GM19193 (cell line): ENCODE measurements around the gene POLR2B.

Source experiments
- POLR2A ChIP-seq: IDR thresholded peaks from 4 replicates; pipeline ENCODE4 v1.6.1; 2011; ENCODE audit not compliant: insufficient read depth, insufficient read length; ENCODE audit errors: extremely low read depth

Gene POLR2B

DNA sequence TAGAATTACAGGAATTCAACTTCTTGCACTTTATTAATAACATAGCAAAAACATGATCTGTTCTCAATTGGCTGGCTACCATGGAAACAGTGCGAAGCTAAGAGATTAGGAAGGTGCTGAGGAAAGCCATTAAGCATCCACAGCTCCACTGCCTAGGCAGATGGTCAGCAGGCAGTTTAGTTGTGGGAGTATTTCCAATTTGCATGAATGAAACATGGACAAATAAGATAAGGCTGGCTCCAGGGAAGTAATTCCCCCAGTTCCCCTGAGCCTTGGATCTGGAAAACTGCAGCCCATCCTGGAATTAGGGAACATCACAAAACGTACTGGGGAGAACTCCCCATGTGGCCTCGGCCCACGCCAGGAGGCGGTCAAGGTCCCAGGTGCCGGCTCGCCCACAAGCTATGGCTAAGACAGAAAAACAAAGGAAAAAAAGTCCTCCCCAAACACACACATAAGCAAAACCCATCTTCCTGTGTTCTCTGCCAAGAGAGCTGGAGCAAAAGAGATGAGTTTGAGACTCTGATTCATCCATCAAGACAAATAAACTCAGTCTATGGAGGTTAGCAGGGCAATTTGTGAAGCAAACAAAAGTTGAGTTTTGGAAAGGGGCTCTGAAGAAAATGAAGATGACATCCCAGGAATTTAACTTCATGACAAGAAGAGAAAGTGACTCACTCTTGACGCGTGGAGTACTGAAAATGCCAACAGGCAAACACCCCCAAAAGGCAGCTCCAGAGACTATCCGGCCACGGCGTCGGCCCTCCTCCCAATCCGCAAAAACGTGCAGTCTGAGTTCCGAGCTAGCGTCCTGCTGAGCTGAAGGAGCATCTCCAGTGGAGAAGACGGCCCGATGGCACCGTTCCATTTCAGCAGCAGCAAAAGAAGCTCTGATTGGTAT is 86.4 kb downstream of the POLR2B start:
- no peak for TF ChIP-seq POLR2A

DNA sequence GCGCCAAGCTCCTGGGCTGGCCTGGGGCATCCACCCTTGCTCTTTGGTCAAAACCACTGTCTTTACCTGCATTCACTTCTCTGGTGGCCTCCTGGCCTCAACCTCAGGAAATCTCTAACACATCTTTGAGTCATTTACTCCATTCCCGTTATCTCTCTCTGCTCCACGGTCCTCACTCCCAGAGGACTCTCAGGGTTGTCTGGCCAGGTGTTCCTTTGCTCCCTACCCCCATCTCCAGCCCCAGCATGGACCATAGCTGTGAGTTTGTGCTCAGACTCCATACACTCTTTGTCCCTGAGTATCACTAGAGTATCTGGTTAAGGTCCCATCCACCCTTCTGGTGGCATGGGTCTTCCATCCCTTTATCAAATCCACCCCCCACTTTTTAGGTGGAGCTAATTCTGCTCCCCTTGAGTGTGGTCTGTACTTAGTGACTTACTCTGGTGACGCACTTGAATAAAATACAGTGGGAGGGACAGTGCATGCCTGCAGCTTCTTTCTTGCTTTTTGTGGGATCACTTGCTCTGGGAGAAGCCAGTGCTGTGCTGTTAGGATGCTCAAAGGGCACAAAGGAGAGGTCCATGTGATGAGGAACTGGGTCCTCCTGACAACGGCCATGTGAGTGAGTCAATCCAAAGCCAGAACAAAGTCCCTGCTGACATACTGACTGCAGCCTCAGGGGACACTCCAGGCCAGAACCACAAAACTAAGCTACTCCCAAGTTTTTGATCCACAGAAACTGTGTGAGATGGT is 87.2 kb downstream of the POLR2B start:
- TF ChIP-seq POLR2A, result no peak

DNA sequence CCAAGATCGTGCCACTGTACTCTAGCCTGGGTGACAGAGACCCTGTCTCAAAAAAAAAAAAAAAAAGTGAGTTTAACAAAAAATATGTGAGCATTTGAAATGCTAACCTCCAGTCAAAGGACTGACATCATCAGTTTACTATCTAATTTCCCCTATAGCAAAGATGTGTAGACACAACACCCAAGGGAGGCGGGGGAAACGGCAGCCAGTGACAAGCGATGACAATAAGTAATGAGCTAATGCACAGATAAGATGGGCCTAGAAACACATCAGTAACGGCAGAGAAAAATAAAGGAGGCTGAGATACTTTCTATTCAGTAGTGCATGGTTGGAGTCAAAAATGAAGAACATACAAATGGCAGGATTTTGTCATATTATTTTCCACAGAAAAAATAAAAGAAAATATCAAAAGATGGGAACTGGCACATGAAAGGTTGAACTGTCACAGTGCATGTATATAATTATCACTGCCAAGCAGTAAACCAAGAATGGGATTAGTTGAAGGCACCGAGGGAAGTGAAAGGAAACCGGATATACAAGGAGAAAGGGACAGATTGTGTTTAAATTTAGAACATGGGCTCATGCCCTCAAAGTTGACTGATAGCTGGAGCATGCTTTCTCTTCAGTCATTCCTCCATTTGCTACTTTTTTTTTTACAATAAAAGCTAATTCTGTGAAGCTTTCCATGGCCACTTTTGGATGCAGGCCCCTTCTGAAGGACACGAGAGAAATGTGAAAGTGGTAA is 89.7 kb downstream of the POLR2B start:
- no peak for TF ChIP-seq POLR2A

DNA sequence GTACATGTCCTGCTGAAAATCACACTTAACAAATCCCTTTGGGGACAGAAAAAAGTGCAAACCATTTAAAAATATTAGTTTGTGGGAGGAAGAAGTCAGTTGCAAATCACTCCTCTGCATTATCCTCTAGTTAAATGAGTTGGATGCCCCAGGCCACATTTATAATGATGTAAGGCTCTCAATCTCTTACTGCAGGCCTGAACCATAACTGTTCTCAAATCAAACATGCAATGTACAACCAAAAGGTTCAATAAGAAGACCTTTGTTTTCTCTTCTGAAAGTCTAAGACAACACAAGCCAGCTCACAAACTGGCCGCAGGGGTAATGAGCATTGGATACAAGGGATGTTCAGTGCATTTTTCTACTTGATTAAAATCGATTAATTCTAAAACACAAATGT is 91.8 kb downstream of the POLR2B start:
- no peak for TF ChIP-seq POLR2A

DNA sequence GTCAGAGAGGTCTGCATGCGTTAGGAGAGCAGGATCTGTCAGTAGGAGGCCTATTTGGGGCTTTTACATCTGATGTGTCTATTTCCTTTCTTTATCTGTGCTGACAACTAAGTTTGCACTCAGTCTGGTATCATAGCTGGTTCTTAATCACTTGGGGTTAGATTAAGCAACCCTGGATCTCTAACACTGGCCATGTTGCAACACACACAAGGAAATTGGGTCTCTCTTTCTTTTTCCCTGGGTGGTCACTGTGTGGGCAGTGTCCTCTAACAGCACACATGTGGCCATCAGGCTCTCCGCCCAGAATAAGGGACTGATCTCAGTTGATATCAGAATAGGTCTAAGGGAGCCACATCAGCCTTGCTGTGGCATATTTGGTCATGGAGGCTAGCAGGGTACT is 92.6 kb downstream of the POLR2B start:
- no peak for TF ChIP-seq POLR2A

DNA sequence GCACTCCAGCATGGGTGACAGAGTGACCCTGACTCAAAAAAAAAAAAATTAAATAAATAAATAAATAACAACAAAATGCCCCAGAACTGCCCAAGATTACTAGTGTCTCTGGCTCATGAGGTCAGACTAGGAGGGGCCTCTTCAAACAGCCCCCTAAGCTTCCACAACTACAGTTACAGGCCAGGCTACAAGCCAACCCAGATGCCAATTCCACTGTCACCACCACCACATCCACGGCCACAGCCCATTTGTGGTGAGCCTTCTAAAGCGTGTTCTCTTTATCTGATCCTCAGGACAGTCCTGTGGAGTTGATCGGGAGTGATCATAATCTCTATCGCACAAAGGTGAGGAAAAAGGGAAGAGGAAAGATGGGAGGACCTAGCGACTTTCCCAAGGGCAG is 94.9 kb downstream of the POLR2B start:
- no peak for TF ChIP-seq POLR2A

DNA sequence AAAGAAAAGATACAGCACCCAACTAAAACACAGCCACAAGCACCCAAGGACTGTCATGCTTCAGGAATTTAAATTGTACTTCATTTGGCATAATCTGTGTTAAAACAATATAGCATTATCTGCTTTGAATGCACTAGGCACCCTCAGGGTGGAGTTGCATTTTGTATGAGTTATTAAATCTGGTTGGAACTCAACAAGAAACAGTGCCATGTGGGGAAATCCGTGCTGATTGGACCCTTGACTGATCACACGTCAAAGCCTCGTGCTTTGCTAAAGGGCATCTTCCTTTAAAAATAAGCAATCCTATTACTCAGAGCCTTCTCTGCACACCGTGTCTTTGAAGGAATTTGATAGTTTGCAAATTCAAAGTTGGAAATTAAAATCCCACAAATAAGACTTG is 96.0 kb downstream of the POLR2B start:
- TF ChIP-seq POLR2A, result no peak

DNA sequence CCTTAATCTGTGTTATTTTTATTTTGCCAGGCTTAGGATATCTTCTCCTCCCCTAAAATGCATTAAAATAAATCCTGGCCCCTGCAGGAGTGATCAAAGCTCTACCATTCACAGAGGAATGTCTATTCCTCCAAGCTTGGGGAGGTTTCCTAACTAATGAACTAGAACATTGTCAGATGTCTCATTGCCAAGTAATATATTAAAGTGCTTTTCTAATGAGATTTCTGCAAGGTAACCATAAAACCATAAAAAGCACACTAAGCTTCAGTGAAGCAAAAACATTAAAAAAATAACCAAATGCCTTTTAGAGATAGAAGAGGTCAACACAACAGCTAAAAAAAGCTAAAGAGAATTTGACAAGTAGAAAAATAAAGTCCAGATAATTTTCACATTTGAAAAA is 96.7 kb downstream of the POLR2B start:
- no peak for TF ChIP-seq POLR2A

DNA sequence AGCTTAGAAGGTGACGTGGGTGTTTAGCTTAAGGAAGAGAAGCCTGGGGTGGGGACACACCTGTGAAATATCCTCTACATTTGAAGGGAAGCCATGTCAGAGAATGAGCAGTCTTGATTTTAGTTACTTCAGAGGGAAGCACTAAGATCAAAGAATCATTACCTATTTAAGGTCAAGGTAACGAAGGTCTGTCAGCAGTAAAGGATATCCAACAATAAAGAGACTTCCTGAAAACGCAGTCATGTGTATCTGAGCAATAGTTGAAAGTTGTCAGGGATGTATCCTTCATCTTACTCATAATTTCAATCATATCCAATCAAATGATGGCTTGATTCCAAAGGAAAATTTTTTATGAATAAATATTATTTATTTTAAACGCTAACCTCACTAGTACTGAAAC is 98.0 kb downstream of the POLR2B start:
- TF ChIP-seq POLR2A, result no peak

DNA sequence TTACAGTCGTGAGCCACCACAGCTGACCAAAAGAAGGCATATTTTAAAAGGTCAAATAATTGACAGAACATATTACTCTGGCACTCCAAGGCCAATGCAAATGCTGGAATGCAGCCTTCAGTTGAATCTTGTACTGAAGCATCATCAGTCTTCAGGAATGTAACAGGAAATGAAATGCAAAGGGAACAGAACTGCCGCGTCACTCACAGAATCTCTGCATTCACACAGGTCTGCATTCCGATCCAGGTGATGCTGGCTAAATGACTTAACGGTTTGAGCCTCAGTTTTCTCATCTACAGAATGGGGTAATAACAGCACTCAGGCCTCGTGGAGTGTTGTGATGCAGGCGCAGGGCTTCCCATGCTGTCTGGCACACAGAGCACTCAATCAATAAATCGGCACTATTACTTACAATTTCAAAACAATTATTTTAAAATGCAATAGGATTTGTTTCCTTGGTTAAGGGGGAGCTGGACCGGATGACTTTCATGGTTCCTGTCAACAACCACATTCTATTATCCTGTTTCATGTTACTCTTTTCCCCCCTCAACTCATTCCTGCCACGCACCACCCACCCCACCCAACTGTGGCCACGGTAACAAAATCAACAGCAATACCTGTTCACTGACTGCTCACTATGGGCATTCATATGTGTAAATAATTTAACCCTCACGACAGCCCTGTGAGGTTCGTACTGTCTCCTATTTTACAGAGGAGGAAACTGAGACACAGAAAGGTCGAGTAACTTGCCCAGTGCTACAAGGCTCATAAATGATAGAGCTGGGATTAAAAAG is 99.1 kb downstream of the POLR2B start:
- no peak for TF ChIP-seq POLR2A

DNA sequence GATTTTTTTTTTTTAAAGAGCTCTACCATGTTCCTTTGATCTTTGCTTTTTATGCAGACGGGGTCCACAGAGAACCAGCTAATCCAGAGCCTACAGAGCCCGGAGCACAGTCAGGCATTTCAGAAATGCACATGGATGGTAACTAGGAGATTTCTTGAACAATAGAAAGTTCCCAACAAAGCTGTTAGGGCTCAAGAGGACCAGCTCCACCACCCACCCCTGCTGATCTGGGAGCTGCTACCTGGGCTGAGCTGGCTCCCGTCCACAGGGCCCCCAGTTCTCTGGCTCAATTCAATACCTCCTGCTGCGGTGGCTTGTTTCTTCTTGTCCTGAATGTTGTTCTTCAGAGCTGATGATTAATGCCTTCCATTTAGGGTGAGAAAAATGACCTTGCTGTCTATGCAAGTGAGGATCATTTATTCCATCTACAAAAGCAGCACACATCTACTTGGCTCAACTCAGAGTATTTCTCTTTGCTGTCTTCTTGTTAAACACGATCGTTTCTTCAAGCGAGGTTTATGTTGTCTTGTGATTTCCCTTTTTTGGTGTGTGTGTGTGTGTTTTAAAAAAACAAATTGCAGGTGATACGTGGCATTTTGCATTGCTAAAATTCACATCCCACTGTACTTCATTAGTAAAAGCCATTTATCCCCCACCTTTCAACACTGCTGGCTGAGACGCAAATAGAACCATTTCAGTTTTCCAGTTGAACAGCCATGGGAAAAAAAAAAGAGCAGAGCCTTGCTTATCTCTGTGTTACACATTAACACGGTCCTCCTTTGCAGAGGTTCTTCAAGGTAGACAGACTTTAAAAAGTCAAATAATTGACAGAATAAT is 100.2 kb downstream of the POLR2B start:
- TF ChIP-seq POLR2A, result no peak
